Spinal cord (tissue), 10 donors: Measurements from ENCODE around the gene RPAP3. TPM values are rescaled to one million over a fixed set of nuclear protein-coding genes. Genes with fewer than 3 reads are reported as not detected.
"Not testable (repeated sequence)": the region's sequence is repeated elsewhere in the genome, so short reads cannot be mapped to it uniquely, and the experiment has no call there.

Source experiments
- DNase-seq, 6 donors: peaks; one replicate each; pipeline versions ENCODE4 v3.0.0 to v3.0.0-alpha.2; 2013 to 2015; ENCODE audit warnings: low spot score in 6 of 6, low read depth in 4 of 6
- H3K27ac ChIP-seq: one replicate; pipeline ENCODE4 v1.5.1; 2013; ENCODE audit warnings: low read depth, low read length, control low read depth
- H3K27me3 ChIP-seq: one replicate; pipeline ENCODE4 v1.6.1; 2013; ENCODE audit warnings: low read length; ENCODE audit not compliant: control insufficient read depth, insufficient read depth
- H3K36me3 ChIP-seq: one replicate; pipeline ENCODE4 v1.6.1; 2013; ENCODE audit warnings: low read length; ENCODE audit not compliant: control insufficient read depth, insufficient read depth
- H3K4me1 ChIP-seq: one replicate; pipeline ENCODE4 v1.6.1; 2013; ENCODE audit warnings: low read length; ENCODE audit not compliant: control insufficient read depth, insufficient read depth
- H3K4me3 ChIP-seq: one replicate; pipeline ENCODE4 v1.5.1; 2013; ENCODE audit warnings: low read depth, low read length, control low read depth
- H3K9me3 ChIP-seq: one replicate; pipeline ENCODE4 v1.6.1; 2013; ENCODE audit warnings: low read length; ENCODE audit not compliant: control insufficient read depth, insufficient read depth
- WGBS: methylation state at CpG from one replicate; pipeline ENCODE4 v1.1.5; 2013; ENCODE audit warnings: missing lambda C conversion rate; ENCODE audit not compliant: insufficient coverage; 5-methylcytosine and 5-hydroxymethylcytosine counted together
- polyA plus RNA-seq, 2 donors: library from polyadenylated mRNA; unstranded; fragments of 120-200 nt; gene quantifications; one replicate each; pipeline ENCODE4 v1.2.1, GENCODE V29; 2013; ENCODE audit not compliant: insufficient read length in 2 of 2
- total RNA-seq, 2 donors: library from RNA; depleted of rRNA in 1 of 2; stranded (reverse); fragments of 120-200 nt in 1 of 2; fragments of >200 nt in 1 of 2; gene quantifications; one replicate each; pipeline versions ENCODE4 v1.2.3 to v1.2.4, GENCODE V29; 2013 to 2014
- donor health status: healthy.

Gene RPAP3
- total and polyA plus RNA-seq, 4 donors = 25.6 to 35.3 (median 26.1) TPM

- H3K4me3 ChIP-seq = no peak overlapping the region
- no peaks in the 10 kb centered on the region for H3K4me1 ChIP-seq
- peaks cover 11% of the 10 kb centered on the region for H3K36me3 ChIP-seq
- no peak overlapping the region for H3K27ac ChIP-seq
- no peaks in the 10 kb centered on the region for H3K27me3 ChIP-seq
- no peak for DNase-seq
- 94% methylated on average over 2 of the region's 7 CpGs for WGBS
- H3K9me3 ChIP-seq = no peaks in the 10 kb centered on the region
Observed at GRCh38 chr12:47698631-47699030, 7.2 kb downstream of the RPAP3 start.

GRCh38 chr12:47698055-47698454, 7.8 kb downstream of the RPAP3 start:
- 80% methylated on average over 1 of the region's 4 CpGs for WGBS
- DNase-seq = no peak
- Histone ChIP-seq H3K27ac (no peak overlapping the region), H3K4me1 (no peaks in the 10 kb centered on the region), H3K27me3 (no peaks in the 10 kb centered on the region), H3K4me3 (no peak overlapping the region), H3K36me3 (peaks cover 11% of the 10 kb centered on the region), H3K9me3 (no peaks in the 10 kb centered on the region)

DNA sequence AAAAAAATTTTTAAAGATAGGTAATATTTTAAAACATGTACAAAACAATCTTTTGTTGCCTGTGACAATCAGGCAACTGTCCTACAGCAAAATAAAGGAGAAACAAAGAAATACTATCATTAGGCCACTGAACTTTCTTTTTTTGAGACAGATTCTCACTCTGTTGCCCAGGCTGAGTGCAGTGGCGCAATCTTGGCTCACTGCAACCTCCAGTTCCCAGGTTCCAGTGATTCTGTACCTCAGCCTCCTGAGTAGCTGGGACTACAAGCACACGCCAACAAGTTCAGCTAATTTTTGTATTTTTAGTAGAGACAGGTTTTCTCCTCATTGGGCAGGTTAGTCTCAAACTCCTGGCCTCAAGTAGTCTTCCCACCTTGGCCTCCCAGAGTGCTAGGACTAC, 16.6 kb downstream of the RPAP3 start:
- no peaks in the 10 kb centered on the region for H3K27me3 ChIP-seq
- H3K27ac ChIP-seq = no peak overlapping the region
- WGBS = 92% methylated on average over 2 of the region's 2 CpGs
- no peaks in the 10 kb centered on the region for H3K9me3 ChIP-seq
- no peak overlapping the region for H3K4me3 ChIP-seq
- no peak for DNase-seq
- H3K36me3 ChIP-seq = peaks cover 16% of the 10 kb centered on the region
- no peaks in the 10 kb centered on the region for H3K4me1 ChIP-seq

DNA sequence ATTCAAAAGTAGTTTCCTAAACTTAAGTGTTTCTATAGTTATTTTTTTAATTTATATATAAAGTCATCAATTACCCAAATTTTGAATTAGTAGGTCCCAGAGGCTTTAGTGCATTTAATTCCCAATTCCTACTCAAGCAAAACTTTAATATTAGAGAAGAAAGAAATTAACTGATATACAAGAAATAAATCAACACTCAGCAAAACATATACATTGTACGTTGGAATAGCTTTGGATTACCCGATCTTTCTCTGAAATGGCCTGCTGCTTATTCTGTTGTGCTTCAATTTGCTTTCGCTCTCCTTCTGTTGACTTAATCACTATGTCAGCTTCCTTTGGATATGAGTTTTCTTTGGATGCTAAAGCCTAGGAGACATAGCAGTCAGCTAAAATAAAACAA, 18.2 kb downstream of the RPAP3 start:
- no peaks in the 10 kb centered on the region for H3K9me3 ChIP-seq
- H3K4me1 ChIP-seq = no peaks in the 10 kb centered on the region
- no peak overlapping the region for H3K27ac ChIP-seq
- no peak overlapping the region for H3K4me3 ChIP-seq
- H3K27me3 ChIP-seq = no peaks in the 10 kb centered on the region
- peaks cover 12% of the 10 kb centered on the region for H3K36me3 ChIP-seq
- DNase-seq = no peak
- WGBS = no CpG with 5 or more reads among the region's 3 CpGs

- peak in 4 of 6 donors; percentile 23 to 86 (median 49) for DNase-seq
- Histone ChIP-seq H3K4me3 (no peak overlapping the region), H3K4me1 (no peaks in the 10 kb centered on the region), H3K9me3 (no peaks in the 10 kb centered on the region), H3K27ac (no peak overlapping the region), H3K27me3 (no peaks in the 10 kb centered on the region), H3K36me3 (peaks cover 10% of the 10 kb centered on the region)
- no CpG with 5 or more reads among the region's 4 CpGs for WGBS
Observed at GRCh38 chr12:47686645-47687240, 19.1 kb downstream of the RPAP3 start.

GRCh38 chr12:47679785-47680184, 26.0 kb downstream of the RPAP3 start:
- Histone ChIP-seq H3K27me3 (no peaks in the 10 kb centered on the region), H3K4me1 (no peaks in the 10 kb centered on the region), H3K36me3 (no peaks in the 10 kb centered on the region), H3K27ac (no peak overlapping the region), H3K4me3 (no peak overlapping the region), H3K9me3 (no peaks in the 10 kb centered on the region)
- WGBS = no CpG with 5 or more reads among the region's 2 CpGs
- no peak for DNase-seq

DNA sequence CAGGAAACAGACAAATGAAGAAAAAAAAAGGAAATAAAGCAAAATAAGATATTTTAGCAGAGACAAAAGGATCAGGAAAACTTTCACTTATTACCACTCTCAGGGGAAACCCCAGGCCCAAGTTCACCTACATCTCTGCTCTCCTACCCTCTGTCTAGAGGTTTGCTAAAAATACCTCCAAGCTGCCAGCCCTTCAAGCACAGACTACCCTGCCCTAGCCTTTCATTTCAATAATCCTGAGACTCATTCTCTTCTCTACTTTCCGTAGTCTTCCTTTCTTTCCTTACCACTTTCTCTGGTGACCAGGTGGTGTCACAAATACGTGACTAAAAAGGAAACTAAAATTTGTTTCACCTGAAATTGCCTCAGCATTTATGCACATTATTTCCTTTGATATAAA, 33.8 kb downstream of the RPAP3 start:
- 86% methylated on average over 1 of the region's 2 CpGs for WGBS

DNA sequence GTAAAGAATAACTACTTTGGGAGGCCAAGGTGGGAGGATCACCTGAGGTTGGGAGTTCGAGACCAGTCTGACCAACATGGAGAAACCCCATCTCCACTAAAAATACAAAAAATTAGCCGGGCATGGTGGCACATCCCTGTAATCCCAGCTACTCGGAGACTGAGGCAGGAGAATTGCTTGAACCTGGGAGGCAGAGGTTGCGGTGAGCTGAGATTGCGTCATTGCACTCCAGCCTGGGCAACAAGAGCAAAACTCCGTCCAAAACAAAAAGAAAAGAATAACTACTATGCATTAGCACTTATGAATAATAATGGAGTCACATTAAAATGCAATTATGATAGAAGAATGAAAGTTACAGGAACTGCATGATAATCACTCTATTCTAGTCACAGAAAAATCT, 37.9 kb downstream of the RPAP3 start:
- H3K27me3 ChIP-seq, H3K27ac ChIP-seq, H3K9me3 ChIP-seq, H3K4me1 ChIP-seq, H3K4me3 ChIP-seq, DNase-seq: not testable (repeated sequence)
- peaks cover 18% of the 10 kb centered on the region for H3K36me3 ChIP-seq
- WGBS = 100% methylated on average over 1 of the region's 6 CpGs

More for the DNA sequence above, 33.8 kb downstream of the RPAP3 start:
- peaks cover 4% of the 10 kb centered on the region for H3K36me3 ChIP-seq
- no peak overlapping the region for H3K4me3 ChIP-seq
- DNase-seq = no peak
- no peak overlapping the region for H3K27ac ChIP-seq
- H3K27me3 ChIP-seq = no peaks in the 10 kb centered on the region
- H3K9me3 ChIP-seq = no peaks in the 10 kb centered on the region
- no peaks in the 10 kb centered on the region for H3K4me1 ChIP-seq

- no peaks in the 10 kb centered on the region for H3K9me3 ChIP-seq
- peak in 1 of 6 donors; percentile 4 for DNase-seq
- no peaks in the 10 kb centered on the region for H3K4me1 ChIP-seq
- no peaks in the 10 kb centered on the region for H3K27me3 ChIP-seq
- WGBS = 60% methylated on average over 2 of the region's 4 CpGs
- H3K27ac ChIP-seq = no peak overlapping the region
- no peaks in the 10 kb centered on the region for H3K36me3 ChIP-seq
- no peak overlapping the region for H3K4me3 ChIP-seq
Observed at GRCh38 chr12:47652521-47653234, 53.2 kb downstream of the RPAP3 start.
